HL-60 (cell line): ENCODE results near the gene EPB41.

Source experiments
- DNase-seq, 2 experiments: peaks; one replicate each; pipeline ENCODE4 v3.0.0-alpha.2; 2010 to 2020; ENCODE audit warnings: low read depth in 1 of 2, low spot score in 1 of 2
- H3K27ac ChIP-seq: fragments of 250-450 bp; sonication (Bioruptor Pico); replicated peaks from 2 replicates; pipeline ENCODE4 v1.5.1; 2020; ENCODE audit warnings: mild to moderate bottlenecking, moderate library complexity
- H3K27me3 ChIP-seq: fragments of 250-450 bp; sonication (Bioruptor Pico); 2 replicates; pipeline ENCODE4 v1.5.1; 2021; ENCODE audit warnings: mild to moderate bottlenecking, moderate library complexity; ENCODE audit not compliant: insufficient read depth, poor library complexity, severe bottlenecking
- H3K4me3 ChIP-seq: replicated peaks from 2 replicates; pipeline ENCODE4 v1.5.1; 2011; ENCODE audit warnings: mild to moderate bottlenecking, control low read depth, low read length; ENCODE audit not compliant: insufficient read depth
- GABPA ChIP-seq: IDR thresholded peaks from 2 replicates; pipeline ENCODE4 v1.6.1; 2012; ENCODE audit warnings: low read depth
- POLR2AphosphoS5 ChIP-seq: IDR thresholded peaks from 2 replicates; pipeline ENCODE4 v1.6.1; 2012; ENCODE audit warnings: low read depth
- SPI1 ChIP-seq: IDR thresholded peaks from 2 replicates; pipeline ENCODE4 v1.6.1; 2012; ENCODE audit warnings: low read depth, mild to moderate bottlenecking, borderline replicate concordance
- TF ChIP-seq, protein P1 (sequence below): IDR thresholded peaks from one replicate; pipeline ENCODE4 v1.5.1; 2011; ENCODE audit warnings: low read length, control low read depth, inconsistent platforms; ENCODE audit not compliant: insufficient read depth
- TF ChIP-seq, protein P2 (sequence below): IDR thresholded peaks from 2 replicates; pipeline ENCODE4 v1.6.1; 2012; ENCODE audit warnings: low read depth; ENCODE audit not compliant: insufficient replicate concordance

The EPB41 gene

DNA sequence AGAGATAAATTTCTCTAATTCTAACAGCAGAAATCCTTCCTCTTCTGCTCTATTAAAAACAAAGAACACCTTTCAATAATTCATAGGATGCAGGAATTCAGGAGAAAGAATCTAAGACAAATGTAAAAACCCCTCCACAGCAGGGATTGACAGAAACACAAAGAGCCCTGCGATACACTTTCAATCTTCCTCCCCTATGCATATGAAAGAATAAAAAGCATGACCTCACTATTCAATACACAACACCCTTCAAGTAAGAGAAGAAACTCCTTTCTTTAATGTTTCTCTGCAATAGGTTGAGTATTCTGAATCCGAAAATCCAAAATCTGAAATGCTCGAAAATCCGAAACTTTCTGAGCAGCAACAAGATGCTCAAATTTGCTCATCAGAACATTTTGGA is 250.2 kb downstream of the EPB41 start:
- no peak overlapping the region for H3K27ac ChIP-seq
- no peaks in the 10 kb centered on the region for H3K27me3 ChIP-seq
- TF ChIP-seq GABPA (no peak), POLR2AphosphoS5 (no peak), SPI1 (no peak)
- TF ChIP-seq, protein P1, sequence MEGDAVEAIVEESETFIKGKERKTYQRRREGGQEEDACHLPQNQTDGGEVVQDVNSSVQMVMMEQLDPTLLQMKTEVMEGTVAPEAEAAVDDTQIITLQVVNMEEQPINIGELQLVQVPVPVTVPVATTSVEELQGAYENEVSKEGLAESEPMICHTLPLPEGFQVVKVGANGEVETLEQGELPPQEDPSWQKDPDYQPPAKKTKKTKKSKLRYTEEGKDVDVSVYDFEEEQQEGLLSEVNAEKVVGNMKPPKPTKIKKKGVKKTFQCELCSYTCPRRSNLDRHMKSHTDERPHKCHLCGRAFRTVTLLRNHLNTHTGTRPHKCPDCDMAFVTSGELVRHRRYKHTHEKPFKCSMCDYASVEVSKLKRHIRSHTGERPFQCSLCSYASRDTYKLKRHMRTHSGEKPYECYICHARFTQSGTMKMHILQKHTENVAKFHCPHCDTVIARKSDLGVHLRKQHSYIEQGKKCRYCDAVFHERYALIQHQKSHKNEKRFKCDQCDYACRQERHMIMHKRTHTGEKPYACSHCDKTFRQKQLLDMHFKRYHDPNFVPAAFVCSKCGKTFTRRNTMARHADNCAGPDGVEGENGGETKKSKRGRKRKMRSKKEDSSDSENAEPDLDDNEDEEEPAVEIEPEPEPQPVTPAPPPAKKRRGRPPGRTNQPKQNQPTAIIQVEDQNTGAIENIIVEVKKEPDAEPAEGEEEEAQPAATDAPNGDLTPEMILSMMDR = no peak
- TF ChIP-seq, protein P2, sequence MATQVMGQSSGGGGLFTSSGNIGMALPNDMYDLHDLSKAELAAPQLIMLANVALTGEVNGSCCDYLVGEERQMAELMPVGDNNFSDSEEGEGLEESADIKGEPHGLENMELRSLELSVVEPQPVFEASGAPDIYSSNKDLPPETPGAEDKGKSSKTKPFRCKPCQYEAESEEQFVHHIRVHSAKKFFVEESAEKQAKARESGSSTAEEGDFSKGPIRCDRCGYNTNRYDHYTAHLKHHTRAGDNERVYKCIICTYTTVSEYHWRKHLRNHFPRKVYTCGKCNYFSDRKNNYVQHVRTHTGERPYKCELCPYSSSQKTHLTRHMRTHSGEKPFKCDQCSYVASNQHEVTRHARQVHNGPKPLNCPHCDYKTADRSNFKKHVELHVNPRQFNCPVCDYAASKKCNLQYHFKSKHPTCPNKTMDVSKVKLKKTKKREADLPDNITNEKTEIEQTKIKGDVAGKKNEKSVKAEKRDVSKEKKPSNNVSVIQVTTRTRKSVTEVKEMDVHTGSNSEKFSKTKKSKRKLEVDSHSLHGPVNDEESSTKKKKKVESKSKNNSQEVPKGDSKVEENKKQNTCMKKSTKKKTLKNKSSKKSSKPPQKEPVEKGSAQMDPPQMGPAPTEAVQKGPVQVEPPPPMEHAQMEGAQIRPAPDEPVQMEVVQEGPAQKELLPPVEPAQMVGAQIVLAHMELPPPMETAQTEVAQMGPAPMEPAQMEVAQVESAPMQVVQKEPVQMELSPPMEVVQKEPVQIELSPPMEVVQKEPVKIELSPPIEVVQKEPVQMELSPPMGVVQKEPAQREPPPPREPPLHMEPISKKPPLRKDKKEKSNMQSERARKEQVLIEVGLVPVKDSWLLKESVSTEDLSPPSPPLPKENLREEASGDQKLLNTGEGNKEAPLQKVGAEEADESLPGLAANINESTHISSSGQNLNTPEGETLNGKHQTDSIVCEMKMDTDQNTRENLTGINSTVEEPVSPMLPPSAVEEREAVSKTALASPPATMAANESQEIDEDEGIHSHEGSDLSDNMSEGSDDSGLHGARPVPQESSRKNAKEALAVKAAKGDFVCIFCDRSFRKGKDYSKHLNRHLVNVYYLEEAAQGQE = no peak
- H3K4me3 ChIP-seq = no peak overlapping the region
- no peak for DNase-seq

DNA sequence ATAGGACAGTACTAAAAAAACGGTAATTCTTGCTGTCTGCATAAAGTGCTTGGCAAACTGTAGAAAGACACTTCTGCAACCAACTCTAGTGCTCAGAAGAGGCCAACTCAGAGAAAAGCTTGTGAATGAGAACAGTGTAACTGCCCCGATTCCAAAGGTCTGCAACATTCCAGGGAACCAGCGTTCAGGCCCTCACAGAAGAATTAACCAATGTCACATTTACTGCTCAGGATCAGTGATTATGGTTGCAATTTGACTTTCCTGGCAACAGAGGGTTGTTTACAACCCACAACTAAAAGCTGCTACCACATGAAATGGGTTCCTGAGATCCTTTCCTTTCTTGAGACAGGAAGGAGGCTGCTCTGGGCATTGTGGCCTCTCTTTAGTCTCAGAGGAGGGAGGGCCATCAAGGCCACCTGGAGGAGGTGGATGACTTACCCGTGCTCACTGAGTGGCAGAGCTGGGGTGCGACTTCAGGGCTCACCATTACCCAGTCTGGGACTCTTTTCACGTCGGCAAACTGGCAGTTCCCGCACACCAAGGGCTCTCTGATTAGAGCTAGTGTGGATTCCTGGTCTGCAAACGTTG is 252.0 kb downstream of the EPB41 start:
- Histone ChIP-seq H3K27ac (no peak overlapping the region), H3K4me3 (no peak overlapping the region), H3K27me3 (no peaks in the 10 kb centered on the region)
- DNase-seq = no peak
- TF ChIP-seq, protein P1 = no peak
- no peak for TF ChIP-seq GABPA
- no peak for TF ChIP-seq SPI1
- no peak for TF ChIP-seq POLR2AphosphoS5
- TF ChIP-seq, protein P2 = no peak

DNA sequence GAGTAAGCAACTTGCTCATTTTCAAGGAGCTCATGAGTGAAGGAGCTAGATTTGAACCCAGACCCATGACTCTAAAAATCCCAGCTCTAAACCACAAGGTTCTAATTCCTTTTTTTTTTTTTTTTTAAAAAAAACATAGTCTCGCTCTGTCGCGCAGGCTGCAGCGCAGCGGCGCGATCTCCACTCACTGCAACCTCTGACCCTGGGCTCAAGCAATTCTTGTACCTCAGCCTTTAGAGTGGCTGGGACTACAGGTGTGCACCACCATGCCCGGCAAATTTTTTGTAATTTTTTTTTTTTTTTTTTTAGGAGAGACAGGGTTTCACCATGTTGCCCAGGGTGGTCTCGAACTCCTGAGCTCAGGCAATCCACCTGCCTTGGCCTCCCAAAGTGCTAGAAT is 253.5 kb downstream of the EPB41 start:
- Histone ChIP-seq H3K27me3 (no peaks in the 10 kb centered on the region), H3K4me3 (no peak overlapping the region), H3K27ac (no peak overlapping the region)
- DNase-seq = no peak
- TF ChIP-seq, protein P1 = no peak
- TF ChIP-seq, protein P2 = no peak
- TF ChIP-seq POLR2AphosphoS5 = no peak
